ENCODE results near the gene ADGRL3.

GRCh38 chr4:61604054-61604453 is 403.9 kb downstream of the ADGRL3 start:
- TF ChIP-seq CTCF (conservative IDR thresholded peaks at IDR 0.05; ENCODE audit: low read length) (no peak), EZH2phosphoT487 (IDR thresholded peaks at IDR 0.05; ENCODE audit: borderline replicate concordance, low read depth, low read length) (no peak)

Data from OCI-LY7 (cell line).